K562 (cell line): ENCODE results near the gene RNF39. TPM values are rescaled to one million over a fixed set of nuclear protein-coding genes. Genes with fewer than 3 reads are reported as not detected.
A peak's percentile ranks its signal among the peaks of the same experiment; 100 is the strongest.
"Not testable (repeated sequence)": the region's sequence is repeated elsewhere in the genome, so short reads cannot be mapped to it uniquely, and the experiment has no call there.

Source experiments
- ATAC-seq: fragments of 200-7000 bp; cut with Tn5 transposase; 3 replicates; pipeline ENCODE4 v1.9.1; 2020; ENCODE audit warnings: moderate library complexity
- BruUV-seq: library from RNA; stranded (reverse); fragments of 400-500 nt; replicated peaks from 2 replicates; lab custom pipeline; 2021; lab: Mats Ljungman, UMichigan
- CTCF ChIA-PET: fragments of 300-600 bp; formaldehyde crosslinking; extraction: SDS; loops from one replicate; lab custom pipeline; 2021; ENCODE audit warnings: low intra/inter-chr PET ratio; lab: Yijun Ruan, JAX
- POLR2A ChIA-PET: fragments of 300-600, 350-650 bp; sonication (Branson Sonifier 250); formaldehyde crosslinking; extraction: SDS; loops from one replicate; lab custom pipeline; 2021; ENCODE audit warnings: antibody characterized with exemption, inconsistent platforms; lab: Yijun Ruan, JAX
- DNase-seq, 4 experiments: peaks; one replicate each; pipeline versions ENCODE4 v3.0.0 to v3.0.0-alpha.2; 2011 to 2018; ENCODE audit warnings: low spot score in 3 of 4, mixed read lengths in 3 of 4; ENCODE audit errors: extremely low read depth in 1 of 4
- FAIRE-seq: peaks from 2 replicates; lab custom pipeline; 2011; peaks lifted over from hg19 to GRCh38; lab: Jason Lieb, UNC
- H2AFZ ChIP-seq: 2 replicates; pipeline ENCODE4 v1.6.0; 2011; ENCODE audit warnings: low read depth, low read length, control low read depth, inconsistent platforms
- H3K27ac ChIP-seq: fragments of 200-600 bp; 3 replicates; pipeline ENCODE4 v1.8.0; 2011; ENCODE audit warnings: low read depth, mild to moderate bottlenecking, control low read depth, inconsistent platforms, low read length, moderate library complexity, mixed read lengths; ENCODE audit errors: extremely low read depth
- H3K27me3 ChIP-seq, 2 experiments: fragments of 300-600 bp in 1 of 2; 2 replicates in 1 of 2; 3 replicates in 1 of 2; pipeline versions ENCODE4 v1.6.0 to v1.8.0; 2011; ENCODE audit warnings: inconsistent platforms in 2 of 2, low read length in 2 of 2, mild to moderate bottlenecking in 1 of 2, mixed read lengths in 1 of 2, moderate library complexity in 1 of 2; ENCODE audit not compliant: control insufficient read depth in 2 of 2, insufficient read depth in 2 of 2
- H3K36me3 ChIP-seq: fragments of 300-600 bp; 3 replicates; pipeline ENCODE4 v1.8.0; 2011; ENCODE audit warnings: mild to moderate bottlenecking, low read length, inconsistent platforms; ENCODE audit not compliant: control insufficient read depth, insufficient read depth
- H3K4me1 ChIP-seq, 2 experiments: fragments of 200-600 bp in 1 of 2; replicated peaks in 1 of 2; 2 replicates in 1 of 2; 3 replicates in 1 of 2; pipeline versions ENCODE4 v1.5.1 to v1.8.0; 2011; ENCODE audit warnings: inconsistent platforms in 2 of 2, low read length in 2 of 2, mild to moderate bottlenecking in 1 of 2, mixed read lengths in 1 of 2, moderate library complexity in 1 of 2; ENCODE audit not compliant: control insufficient read depth in 2 of 2, insufficient read depth in 2 of 2
- H3K4me2 ChIP-seq: 2 replicates; pipeline ENCODE4 v1.6.1; 2011; ENCODE audit warnings: low read length, control low read depth, inconsistent platforms, mixed read lengths; ENCODE audit not compliant: insufficient read depth
- H3K4me3 ChIP-seq: fragments of 200-600 bp; sonication (generic), shearing (Covaris generic); 2 replicates; pipeline ENCODE4 v1.5.1; 2016; ENCODE audit warnings: control low read depth, inconsistent platforms
- H3K79me2 ChIP-seq: fragments of 200-600 bp; 3 replicates; pipeline ENCODE4 v1.8.0; 2011; ENCODE audit warnings: low read length, inconsistent platforms; ENCODE audit not compliant: control insufficient read depth, insufficient read depth
- H3K9ac ChIP-seq, 2 experiments: 2 replicates each; pipeline versions ENCODE4 v1.6.0 to v1.6.1; 2011; ENCODE audit warnings: low read depth in 2 of 2, low read length in 2 of 2, control low read depth in 1 of 2, inconsistent platforms in 1 of 2, mild to moderate bottlenecking in 1 of 2, mixed read lengths in 1 of 2; ENCODE audit not compliant: insufficient read depth in 1 of 2
- H3K9me1 ChIP-seq: one replicate; pipeline ENCODE4 v1.6.0; 2011; ENCODE audit warnings: inconsistent platforms, mild to moderate bottlenecking, low read length, moderate library complexity; ENCODE audit not compliant: control insufficient read depth, insufficient read depth
- H3K9me3 ChIP-seq: replicated peaks from 2 replicates; pipeline ENCODE4 v1.5.1; 2011; ENCODE audit warnings: low read depth, low read length, inconsistent platforms; ENCODE audit not compliant: control insufficient read depth, insufficient read depth
- H4K20me1 ChIP-seq: replicated peaks from 2 replicates; pipeline ENCODE4 v1.6.1; 2011; ENCODE audit warnings: low read length, inconsistent platforms, mixed read lengths; ENCODE audit not compliant: control insufficient read depth, insufficient read depth
- CEBPG ChIP-seq, 3 experiments: fragments of 200-800 bp in 1 of 3; sonication (Bioruptor generic) in 1 of 3; sonication (generic) in 1 of 3; formaldehyde crosslinking in 1 of 3; IDR thresholded peaks in 2 of 3; conservative IDR thresholded peaks in 1 of 3; 2 replicates each; pipeline versions ENCODE4 v1.6.1 to v1.8.0; 2016 to 2022; ENCODE audit warnings: missing compliant biosample characterization in 2 of 3, missing genetic modification characterization in 2 of 3, mild to moderate bottlenecking in 1 of 3, missing genetic modification reagents in 1 of 3
- CLOCK ChIP-seq: fragments of 250-450 bp; sonication (Bioruptor Pico); IDR thresholded peaks from 2 replicates; pipeline ENCODE4 v1.4.0; 2020; ENCODE audit warnings: mild to moderate bottlenecking, moderate library complexity, borderline replicate concordance
- MAFG ChIP-seq: fragments of 450-650 bp; conservative IDR thresholded peaks from 2 replicates; pipeline ENCODE4 v1.6.1; 2016; ENCODE audit warnings: missing genetic modification characterization, missing compliant biosample characterization
- MCM2 ChIP-seq: fragments of 450-650 bp; IDR thresholded peaks from 2 replicates; pipeline ENCODE4 v1.6.1; 2017; ENCODE audit warnings: low read depth, mild to moderate bottlenecking
- NCOA4 ChIP-seq: fragments of 450-650 bp; IDR thresholded peaks from 2 replicates; pipeline ENCODE4 v1.6.1; 2018; ENCODE audit warnings: mild to moderate bottlenecking; ENCODE audit not compliant: partially characterized antibody
- ZHX1 ChIP-seq: fragments of 150-350 bp; conservative IDR thresholded peaks from 2 replicates; pipeline ENCODE4 v1.6.1; 2014; ENCODE audit warnings: low read length
- WGBS: fragments of 100-300 bp; shearing (Covaris generic); methylation state at CpG from one replicate; pipeline ENCODE4 v1.1.6; 2016; ENCODE audit warnings: low coverage, mixed read lengths; ENCODE audit not compliant: insufficient coverage; ENCODE audit errors: missing lambda C conversion rate; 5-methylcytosine and 5-hydroxymethylcytosine counted together
- in situ Hi-C: fragments of 300-500 bp; cut with MboI; formaldehyde crosslinking; loops from 4 replicates; pipeline ENCODE4 v1.15.0; 2018; ENCODE audit warnings: inconsistent platforms, mixed read lengths
- intact Hi-C: fragments of 100-400 bp; cut with micrococcal nuclease; formaldehyde crosslinking; loops from 2 replicates; pipeline ENCODE4 v1.14.2; 2022
- polyA plus RNA-seq, 8 experiments: library from polyadenylated mRNA; depleted of rRNA in 4 of 8; stranded (reverse) in 5 of 8; unstranded in 3 of 8; fragments of >200 nt; fragmentation: Nextera tagmentation in 2 of 8; fragmentation: Illumina TruSeq in 1 of 8; extraction: Ambion mirVana in 2 of 8; extraction: Trizol in 1 of 8; gene quantifications; 2 replicates each; pipeline versions ENCODE4 v1.2.1 to v1.2.3, GENCODE V29; 2011 to 2014; ENCODE audit warnings: inconsistent platforms in 1 of 8, missing spikeins in 1 of 8
- total RNA-seq, 7 experiments: library from RNA; depleted of rRNA in 6 of 7; stranded (reverse); fragments of >200 nt in 6 of 7; fragmentation: Illumina TruSeq in 2 of 7; extraction: Trizol in 2 of 7; gene quantifications; 2 replicates each; pipeline versions ENCODE4 v1.2.1 to v1.2.3, GENCODE V29; 2011 to 2021; ENCODE audit warnings: low replicate concordance in 1 of 7

The RNF39 gene
- total and polyA plus RNA-seq, 9 of the 15 experiments (the other 6 are each of a cell fraction or from before 2014, with no cell fraction given): not detected

- H3K27me3 ChIP-seq; DNase-seq; H4K20me1 ChIP-seq; H3K4me1 ChIP-seq; H3K27ac ChIP-seq; intact Hi-C loops; H3K9ac ChIP-seq; H3K9me1 ChIP-seq; BruUV-seq; H3K79me2 ChIP-seq; H3K4me3 ChIP-seq; FAIRE-seq; H2AFZ ChIP-seq; H3K4me2 ChIP-seq; CTCF ChIA-PET; H3K9me3 ChIP-seq; ATAC-seq; in situ Hi-C loops; H3K36me3 ChIP-seq; TF ChIP-seq CEBPG (CRISPR knock-in tag; IDR thresholded peaks at IDR 0.05): not testable (repeated sequence)
- 80% methylated on average over 5 of the region's 5 CpGs for WGBS
- TF ChIP-seq CEBPG (tag; conservative IDR thresholded peaks at IDR 0.05 in 1 of 2, IDR thresholded peaks at IDR 0.05 in 1 of 2): peak; percentile 26 to 95; a peak in 3 of 4 replicates
- POLR2A ChIA-PET: interaction anchor here (1.2 kb wide), 1 partner anchor 337 kb away, joined by 3 read pairs; no protein-coding TSS in a partner anchor
Measured at GRCh38 chr6:30033440-30033839, 42.1 kb downstream of the RNF39 start.

- Histone ChIP-seq H3K9me1 (no peaks in the 10 kb centered on the region), H2AFZ (no peak overlapping the region), H3K9me3 (no peaks in the 10 kb centered on the region), H4K20me1 (no peaks in the 10 kb centered on the region), H3K27me3 (no peaks in the 10 kb centered on the region), H3K27ac (no peak overlapping the region), H3K4me1 (no peaks in the 10 kb centered on the region), H3K79me2 (no peaks in the 10 kb centered on the region), H3K36me3 (peaks cover 5% of the 10 kb centered on the region; the same call in 2 of the 3 replicates), H3K9ac (no peak overlapping the region), H3K4me3 (no peak overlapping the region), H3K4me2 (no peak overlapping the region)
- no peak for ATAC-seq
- DNase-seq: no peak
- FAIRE-seq: no peak
- BruUV-seq: no TSS peak
- POLR2A ChIA-PET: interaction anchor here (1.4 kb wide), 1 partner anchor 15 kb away, joined by 3 read pairs; no protein-coding TSS in a partner anchor
- intact Hi-C loops (no loop called here), in situ Hi-C loops (no loop called here)
- CTCF ChIA-PET: interaction anchor here (0.9 kb wide), 1 partner anchor 100 kb away, joined by 4 read pairs; no protein-coding TSS in a partner anchor
- TF ChIP-seq CLOCK (CRISPR knock-in tag) (no peak), MAFG (no peak), NCOA4 (no peak), MCM2 (no peak), ZHX1 (no peak)
Measured at GRCh38 chr6:30031381-30031780, 44.2 kb downstream of the RNF39 start.
